ENCODE data around the gene DHRS11. TPM values are rescaled to one million over a fixed set of nuclear protein-coding genes. Genes with fewer than 3 reads are reported as not detected.

The DHRS11 gene
- total and polyA plus RNA-seq, 2 experiments from 2014 or later, result 23.4 to 36.7 TPM

DNA sequence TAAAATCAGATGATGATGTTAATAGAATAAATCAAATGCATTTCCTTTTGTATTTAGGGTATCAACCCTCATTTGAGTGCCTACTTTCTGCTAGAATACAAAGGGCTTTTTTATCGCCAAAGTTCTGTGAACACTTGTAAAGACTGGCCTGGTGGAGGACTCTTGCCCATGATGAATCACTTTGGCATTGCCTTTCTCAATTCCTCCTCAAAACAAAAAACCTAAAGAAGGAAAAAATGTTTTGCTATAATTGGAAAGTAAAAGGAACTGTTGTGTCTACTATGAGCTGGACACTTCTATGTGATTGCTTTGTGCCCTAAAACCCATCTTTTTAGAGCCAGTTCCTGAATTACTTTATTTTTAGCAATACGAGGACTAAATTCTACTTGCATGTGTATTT lies 13.0 kb upstream of the DHRS11 start:
- Mint-ChIP-seq H3K4me1 (no peaks in the 10 kb centered on the region), H3K27ac (no peak overlapping the region), H3K36me3 (ENCODE audit: low read depth) (peaks cover 42% of the 10 kb centered on the region), H3K27me3 (ENCODE audit: insufficient read depth, low read depth, poor library complexity) (peaks cover 4% of the 10 kb centered on the region), H3K4me3 (no peak overlapping the region), H3K9me3 (no peaks in the 10 kb centered on the region)
- H3K4me2 ChIP-seq, result no peak overlapping the region
- peaks cover 5% of the 10 kb centered on the region for H3K79me2 ChIP-seq (replicated peaks; ENCODE audit: insufficient read depth)
- H3F3A ChIP-seq (replicated peaks; ENCODE audit: low read depth), result no peaks in the 10 kb centered on the region
- no peaks in the 10 kb centered on the region for H3K4me1 ChIP-seq (ENCODE audit: insufficient read depth)
- TF ChIP-seq, protein P1, sequence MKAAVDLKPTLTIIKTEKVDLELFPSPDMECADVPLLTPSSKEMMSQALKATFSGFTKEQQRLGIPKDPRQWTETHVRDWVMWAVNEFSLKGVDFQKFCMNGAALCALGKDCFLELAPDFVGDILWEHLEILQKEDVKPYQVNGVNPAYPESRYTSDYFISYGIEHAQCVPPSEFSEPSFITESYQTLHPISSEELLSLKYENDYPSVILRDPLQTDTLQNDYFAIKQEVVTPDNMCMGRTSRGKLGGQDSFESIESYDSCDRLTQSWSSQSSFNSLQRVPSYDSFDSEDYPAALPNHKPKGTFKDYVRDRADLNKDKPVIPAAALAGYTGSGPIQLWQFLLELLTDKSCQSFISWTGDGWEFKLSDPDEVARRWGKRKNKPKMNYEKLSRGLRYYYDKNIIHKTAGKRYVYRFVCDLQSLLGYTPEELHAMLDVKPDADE (IDR thresholded peaks at IDR 0.05), result no peak
- TF ChIP-seq POLR2AphosphoS5 (IDR thresholded peaks at IDR 0.05; ENCODE audit: low read depth) (no peak), CREB1 (CRISPR knock-in tag; IDR thresholded peaks at IDR 0.05; ENCODE audit: low read depth) (no peak), NANOG (IDR thresholded peaks at IDR 0.05; ENCODE audit: borderline replicate concordance) (no peak), EZH2 (IDR thresholded peaks at IDR 0.05; ENCODE audit: low read depth, unreplicated experiment) (no peak), ZNF331 (CRISPR knock-in tag; IDR thresholded peaks at IDR 0.05; ENCODE audit: low read depth) (no peak)
- TF ChIP-seq, protein P2, sequence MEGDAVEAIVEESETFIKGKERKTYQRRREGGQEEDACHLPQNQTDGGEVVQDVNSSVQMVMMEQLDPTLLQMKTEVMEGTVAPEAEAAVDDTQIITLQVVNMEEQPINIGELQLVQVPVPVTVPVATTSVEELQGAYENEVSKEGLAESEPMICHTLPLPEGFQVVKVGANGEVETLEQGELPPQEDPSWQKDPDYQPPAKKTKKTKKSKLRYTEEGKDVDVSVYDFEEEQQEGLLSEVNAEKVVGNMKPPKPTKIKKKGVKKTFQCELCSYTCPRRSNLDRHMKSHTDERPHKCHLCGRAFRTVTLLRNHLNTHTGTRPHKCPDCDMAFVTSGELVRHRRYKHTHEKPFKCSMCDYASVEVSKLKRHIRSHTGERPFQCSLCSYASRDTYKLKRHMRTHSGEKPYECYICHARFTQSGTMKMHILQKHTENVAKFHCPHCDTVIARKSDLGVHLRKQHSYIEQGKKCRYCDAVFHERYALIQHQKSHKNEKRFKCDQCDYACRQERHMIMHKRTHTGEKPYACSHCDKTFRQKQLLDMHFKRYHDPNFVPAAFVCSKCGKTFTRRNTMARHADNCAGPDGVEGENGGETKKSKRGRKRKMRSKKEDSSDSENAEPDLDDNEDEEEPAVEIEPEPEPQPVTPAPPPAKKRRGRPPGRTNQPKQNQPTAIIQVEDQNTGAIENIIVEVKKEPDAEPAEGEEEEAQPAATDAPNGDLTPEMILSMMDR (conservative IDR thresholded peaks at IDR 0.05; ENCODE audit: low read depth in 2 of 2), result no peak
- TF ChIP-seq, protein P3, sequence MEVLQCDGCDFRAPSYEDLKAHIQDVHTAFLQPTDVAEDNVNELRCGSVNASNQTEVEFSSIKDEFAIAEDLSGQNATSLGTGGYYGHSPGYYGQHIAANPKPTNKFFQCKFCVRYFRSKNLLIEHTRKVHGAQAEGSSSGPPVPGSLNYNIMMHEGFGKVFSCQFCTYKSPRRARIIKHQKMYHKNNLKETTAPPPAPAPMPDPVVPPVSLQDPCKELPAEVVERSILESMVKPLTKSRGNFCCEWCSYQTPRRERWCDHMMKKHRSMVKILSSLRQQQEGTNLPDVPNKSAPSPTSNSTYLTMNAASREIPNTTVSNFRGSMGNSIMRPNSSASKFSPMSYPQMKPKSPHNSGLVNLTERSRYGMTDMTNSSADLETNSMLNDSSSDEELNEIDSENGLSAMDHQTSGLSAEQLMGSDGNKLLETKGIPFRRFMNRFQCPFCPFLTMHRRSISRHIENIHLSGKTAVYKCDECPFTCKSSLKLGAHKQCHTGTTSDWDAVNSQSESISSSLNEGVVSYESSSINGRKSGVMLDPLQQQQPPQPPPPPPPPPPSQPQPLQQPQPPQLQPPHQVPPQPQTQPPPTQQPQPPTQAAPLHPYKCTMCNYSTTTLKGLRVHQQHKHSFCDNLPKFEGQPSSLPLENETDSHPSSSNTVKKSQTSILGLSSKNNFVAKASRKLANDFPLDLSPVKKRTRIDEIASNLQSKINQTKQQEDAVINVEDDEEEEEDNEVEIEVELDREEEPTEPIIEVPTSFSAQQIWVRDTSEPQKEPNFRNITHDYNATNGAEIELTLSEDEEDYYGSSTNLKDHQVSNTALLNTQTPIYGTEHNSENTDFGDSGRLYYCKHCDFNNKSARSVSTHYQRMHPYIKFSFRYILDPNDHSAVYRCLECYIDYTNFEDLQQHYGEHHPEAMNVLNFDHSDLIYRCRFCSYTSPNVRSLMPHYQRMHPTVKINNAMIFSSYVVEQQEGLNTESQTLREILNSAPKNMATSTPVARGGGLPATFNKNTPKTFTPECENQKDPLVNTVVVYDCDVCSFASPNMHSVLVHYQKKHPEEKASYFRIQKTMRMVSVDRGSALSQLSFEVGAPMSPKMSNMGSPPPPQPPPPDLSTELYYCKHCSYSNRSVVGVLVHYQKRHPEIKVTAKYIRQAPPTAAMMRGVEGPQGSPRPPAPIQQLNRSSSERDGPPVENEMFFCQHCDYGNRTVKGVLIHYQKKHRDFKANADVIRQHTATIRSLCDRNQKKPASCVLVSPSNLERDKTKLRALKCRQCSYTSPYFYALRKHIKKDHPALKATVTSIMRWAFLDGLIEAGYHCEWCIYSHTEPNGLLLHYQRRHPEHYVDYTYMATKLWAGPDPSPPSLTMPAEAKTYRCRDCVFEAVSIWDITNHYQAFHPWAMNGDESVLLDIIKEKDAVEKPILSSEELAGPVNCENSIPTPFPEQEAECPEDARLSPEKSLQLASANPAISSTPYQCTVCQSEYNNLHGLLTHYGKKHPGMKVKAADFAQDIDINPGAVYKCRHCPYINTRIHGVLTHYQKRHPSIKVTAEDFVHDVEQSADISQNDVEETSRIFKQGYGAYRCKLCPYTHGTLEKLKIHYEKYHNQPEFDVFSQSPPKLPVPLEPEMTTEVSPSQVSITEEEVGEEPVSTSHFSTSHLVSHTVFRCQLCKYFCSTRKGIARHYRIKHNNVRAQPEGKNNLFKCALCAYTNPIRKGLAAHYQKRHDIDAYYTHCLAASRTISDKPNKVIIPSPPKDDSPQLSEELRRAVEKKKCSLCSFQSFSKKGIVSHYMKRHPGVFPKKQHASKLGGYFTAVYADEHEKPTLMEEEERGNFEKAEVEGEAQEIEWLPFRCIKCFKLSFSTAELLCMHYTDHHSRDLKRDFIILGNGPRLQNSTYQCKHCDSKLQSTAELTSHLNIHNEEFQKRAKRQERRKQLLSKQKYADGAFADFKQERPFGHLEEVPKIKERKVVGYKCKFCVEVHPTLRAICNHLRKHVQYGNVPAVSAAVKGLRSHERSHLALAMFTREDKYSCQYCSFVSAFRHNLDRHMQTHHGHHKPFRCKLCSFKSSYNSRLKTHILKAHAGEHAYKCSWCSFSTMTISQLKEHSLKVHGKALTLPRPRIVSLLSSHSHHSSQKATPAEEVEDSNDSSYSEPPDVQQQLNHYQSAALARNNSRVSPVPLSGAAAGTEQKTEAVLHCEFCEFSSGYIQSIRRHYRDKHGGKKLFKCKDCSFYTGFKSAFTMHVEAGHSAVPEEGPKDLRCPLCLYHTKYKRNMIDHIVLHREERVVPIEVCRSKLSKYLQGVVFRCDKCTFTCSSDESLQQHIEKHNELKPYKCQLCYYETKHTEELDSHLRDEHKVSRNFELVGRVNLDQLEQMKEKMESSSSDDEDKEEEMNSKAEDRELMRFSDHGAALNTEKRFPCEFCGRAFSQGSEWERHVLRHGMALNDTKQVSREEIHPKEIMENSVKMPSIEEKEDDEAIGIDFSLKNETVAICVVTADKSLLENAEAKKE (CRISPR knock-in tag; IDR thresholded peaks at IDR 0.05), result no peak
- ATAC-seq (no peak), DNase-seq (ENCODE audit: low spot score) (no peak)
- no peaks in the 10 kb centered on the region for H3K9me2 ChIP-seq (ENCODE audit: insufficient read depth)
- peaks cover 33% of the 10 kb centered on the region for H3K36me3 ChIP-seq (ENCODE audit: insufficient read depth)
- H3K4me3 ChIP-seq, result no peak overlapping the region
- H2AFZ ChIP-seq, result no peak overlapping the region
- H3K27me3 ChIP-seq (ENCODE audit: insufficient read depth), result no peaks in the 10 kb centered on the region
- H4K20me1 ChIP-seq (replicated peaks; ENCODE audit: insufficient read depth), result peaks cover under 1% of the 10 kb centered on the region
- no peak overlapping the region for H3K27ac ChIP-seq (ENCODE audit: low read depth)
